Dermis microvascular lymphatic vessel endothelial cell (primary cell): ENCODE results near the gene SGIP1. TPM values are rescaled to one million over a fixed set of nuclear protein-coding genes. Genes with fewer than 3 reads are reported as not detected.
A peak's percentile ranks its signal among the peaks of the same experiment; 100 is the strongest.
"Not testable (repeated sequence)": the region's sequence is repeated elsewhere in the genome, so short reads cannot be mapped to it uniquely, and the experiment has no call there.

Source experiments
- DNase-seq, 2 donors: peaks; one replicate each; pipeline versions ENCODE4 v3.0.0 to v3.0.0-alpha.2; 2010; ENCODE audit warnings: low read depth in 2 of 2
- total RNA-seq: library from RNA; depleted of rRNA; stranded (reverse); fragments of >200 nt; gene quantifications from 2 replicates; pipeline ENCODE4 v1.2.1, GENCODE V29; 2014

SGIP1 gene
- total RNA-seq, 1 donor from 2014 or later = 20.3 TPM

- peak; percentile 15 to 34 for DNase-seq
Measured at GRCh38 chr1:66761221-66761620, 227.3 kb downstream of the SGIP1 start.

- DNase-seq = peak; percentile 54 to 67
Measured at GRCh38 chr1:66764994-66765578, 231.1 kb downstream of the SGIP1 start.

- no peak for DNase-seq
Measured at GRCh38 chr1:66767626-66768025, 233.7 kb downstream of the SGIP1 start.

- DNase-seq = no peak
Measured at GRCh38 chr1:66768965-66769364, 235.0 kb downstream of the SGIP1 start.

- DNase-seq = no peak
Measured at GRCh38 chr1:66769512-66770229, 235.7 kb downstream of the SGIP1 start.

- DNase-seq = no peak
Measured at GRCh38 chr1:66770240-66770639, 236.3 kb downstream of the SGIP1 start.

GRCh38 chr1:66770694-66771093 is 236.7 kb downstream of the SGIP1 start:
- DNase-seq = no peak

- no peak for DNase-seq
Measured at GRCh38 chr1:66773227-66773626, 239.3 kb downstream of the SGIP1 start.

- no peak for DNase-seq
Measured at GRCh38 chr1:66774438-66774837, 240.5 kb downstream of the SGIP1 start.

GRCh38 chr1:66775646-66776045 is 241.7 kb downstream of the SGIP1 start:
- no peak for DNase-seq

- no peak for DNase-seq
Measured at GRCh38 chr1:66777831-66778230, 243.9 kb downstream of the SGIP1 start.

GRCh38 chr1:66778266-66778665 is 244.3 kb downstream of the SGIP1 start:
- DNase-seq = no peak

- no peak for DNase-seq
Measured at GRCh38 chr1:66778969-66779368, 245.0 kb downstream of the SGIP1 start.

- no peak for DNase-seq
Measured at GRCh38 chr1:66779475-66780078, 245.6 kb downstream of the SGIP1 start.

GRCh38 chr1:66785800-66786199 is 251.8 kb downstream of the SGIP1 start:
- DNase-seq = not testable (repeated sequence)

- DNase-seq = no peak
Measured at GRCh38 chr1:66787641-66788040, 253.7 kb downstream of the SGIP1 start.

- no peak for DNase-seq
Measured at GRCh38 chr1:66788231-66788939, 254.4 kb downstream of the SGIP1 start.

GRCh38 chr1:66791621-66792610 is 258.0 kb downstream of the SGIP1 start:
- no peak for DNase-seq

GRCh38 chr1:66795839-66796238 is 261.9 kb downstream of the SGIP1 start:
- not testable (repeated sequence) for DNase-seq
